ENCODE measurements around the gene ZNF580. TPM values are rescaled to one million over a fixed set of nuclear protein-coding genes. Genes with fewer than 3 reads are reported as not detected.

Gene ZNF580
- total and polyA plus RNA-seq, 9 of the 15 experiments (the other 6 are each of a cell fraction or from before 2014, with no cell fraction given) = 2.3 to 47.4 (median 6.0) TPM

DNA sequence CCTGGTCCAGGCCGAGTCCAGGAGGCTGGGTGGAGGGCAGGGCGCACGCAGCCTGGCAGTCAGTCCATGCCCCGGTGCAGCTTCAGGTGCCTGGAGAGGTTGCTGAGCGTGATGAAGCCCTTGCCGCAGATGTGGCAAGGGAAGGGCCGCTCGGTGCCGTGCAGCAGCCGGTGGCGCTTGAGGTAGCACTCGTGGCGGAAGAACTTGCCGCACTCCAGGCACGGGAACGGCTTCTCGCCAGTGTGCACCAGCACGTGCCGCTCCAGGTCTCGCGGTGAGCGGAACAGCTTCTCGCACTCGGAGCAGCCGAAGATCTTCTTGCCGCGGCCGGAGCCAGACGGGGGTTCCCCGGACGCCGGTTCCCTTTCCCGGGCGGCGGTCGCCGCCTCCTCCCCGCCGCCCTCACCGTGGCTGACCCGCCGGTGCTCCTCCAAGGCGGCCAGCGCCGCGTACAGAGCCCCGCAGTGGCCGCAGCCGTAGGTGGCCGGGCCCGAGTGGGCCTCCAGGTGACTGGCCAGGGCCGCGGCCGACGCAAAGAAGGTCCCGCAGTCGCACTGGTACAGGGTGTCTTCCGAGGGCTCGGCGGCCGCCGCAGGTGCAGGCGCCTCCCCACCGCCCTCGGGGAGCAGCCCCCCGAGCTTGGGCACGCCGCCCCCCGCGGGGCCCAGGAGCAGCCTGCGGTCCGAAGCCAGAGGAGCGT, 48.3 kb upstream of the ZNF580 start:
- BruUV-seq (replicated peaks) = no TSS peak

More for the DNA sequence above, 48.3 kb upstream of the ZNF580 start:
- no peak for ATAC-seq
- no peak overlapping the region for H2AFZ ChIP-seq (ENCODE audit: low read depth, low read length)
- H4K20me1 ChIP-seq (replicated peaks; ENCODE audit: control insufficient read depth, insufficient read depth, low read length) = no peaks in the 10 kb centered on the region
- no peak for FAIRE-seq
- intact Hi-C loops (cut with micrococcal nuclease) (no loop called here), in situ Hi-C loops (cut with MboI) (no loop called here)
- peaks cover 6 to 24% of the 10 kb centered on the region in 2 experiments; a peak in 3 of 5 replicates for H3K4me1 ChIP-seq (replicated peaks in 1 of 2; ENCODE audit: control insufficient read depth in 2 of 2, insufficient read depth in 2 of 2, low read length in 2 of 2)
- H3K79me2 ChIP-seq (ENCODE audit: control insufficient read depth, insufficient read depth, low read length) = no peaks in the 10 kb centered on the region
- no peak for TF ChIP-seq MBD2 (IDR thresholded peaks at IDR 0.05; ENCODE audit: borderline replicate concordance, low read depth)
- TF ChIP-seq, protein P1, sequence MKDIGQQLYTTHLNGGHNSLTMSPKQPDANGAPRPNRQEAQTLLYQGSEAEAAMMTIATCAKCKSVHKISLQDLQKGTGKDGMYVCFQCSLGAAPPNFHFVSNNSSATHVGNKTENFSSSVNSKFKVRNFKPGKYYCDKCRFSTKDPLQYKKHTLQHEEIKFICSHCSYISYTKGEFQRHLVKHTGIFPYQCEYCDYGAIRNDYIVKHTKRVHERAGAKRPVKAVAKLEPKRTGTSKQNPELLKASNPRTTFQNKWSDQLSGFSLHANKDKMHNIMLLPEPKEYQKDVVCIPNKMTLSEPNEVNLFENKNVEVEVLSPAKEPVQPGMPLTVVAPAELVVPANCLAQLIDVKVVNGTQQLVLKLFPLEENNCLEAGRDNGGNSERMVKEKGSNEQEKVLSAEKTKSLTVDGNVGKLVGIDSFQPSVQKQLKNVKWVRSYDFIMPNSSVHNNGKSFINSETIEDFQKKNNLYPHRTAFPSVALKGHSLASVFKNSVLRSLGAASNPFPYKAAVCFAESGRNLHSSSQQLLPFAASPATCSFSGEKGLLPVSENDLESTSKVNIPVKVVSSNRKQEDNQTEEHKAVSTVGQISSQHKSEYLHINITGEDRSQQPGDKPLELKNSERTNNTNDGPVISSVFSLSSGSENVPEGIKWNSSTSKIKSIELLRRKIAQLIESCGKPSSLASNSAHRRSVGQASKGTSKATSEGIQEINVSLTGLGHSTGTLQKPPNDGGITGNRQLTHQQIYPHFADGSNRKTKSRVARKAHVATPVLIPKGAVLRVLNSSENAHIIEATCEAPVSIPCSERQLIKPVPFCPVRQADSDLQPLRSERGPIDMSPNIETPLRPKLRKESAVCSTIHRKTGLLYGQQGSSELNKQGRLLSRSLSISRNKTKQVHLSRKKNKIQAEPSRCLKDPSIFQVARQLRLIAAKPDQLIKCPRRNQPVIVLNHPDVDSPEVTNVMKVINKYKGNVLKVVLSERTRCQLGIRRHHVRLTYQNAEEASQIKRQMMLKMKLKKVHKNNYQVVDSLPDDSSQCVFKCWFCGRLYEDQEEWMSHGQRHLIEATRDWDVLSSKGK (CRISPR knock-in tag; IDR thresholded peaks at IDR 0.05) = no peak
- TF ChIP-seq RBFOX2 (IDR thresholded peaks at IDR 0.05; ENCODE audit: low read depth, low read length) = no peak
- no peak for TF ChIP-seq MECOM (CRISPR knock-in tag; IDR thresholded peaks at IDR 0.05)
- TF ChIP-seq PHF8 (IDR thresholded peaks at IDR 0.05; ENCODE audit: borderline replicate concordance, low read length) = no peak
- TF ChIP-seq POLR2G (IDR thresholded peaks at IDR 0.05; ENCODE audit: low read depth, low read length) = peak; percentile 42
- no peak for TF ChIP-seq ZZZ3 (IDR thresholded peaks at IDR 0.05)
- no peak for TF ChIP-seq HDAC2 (IDR thresholded peaks at IDR 0.05)
- no peak overlapping the region for H3K4me3 ChIP-seq
- H3K27ac ChIP-seq (ENCODE audit: extremely low read depth, low read depth, low read length) = no peak overlapping the region
- H3K36me3 ChIP-seq (ENCODE audit: control insufficient read depth, insufficient read depth, low read length) = peaks cover 39% of the 10 kb centered on the region; the same call in 2 of the 3 replicates
- ChIA-PET CTCF (ENCODE audit: low intra/inter-chr PET ratio) (no interaction called here), POLR2A (no interaction called here)
- no peak for DNase-seq (ENCODE audit: extremely low read depth in 1 of 4, low spot score in 3 of 4)
- H3K4me2 ChIP-seq (ENCODE audit: insufficient read depth, low read length) = no peak overlapping the region
- H3K9me3 ChIP-seq (replicated peaks; ENCODE audit: control insufficient read depth, insufficient read depth, low read depth, low read length) = peaks cover 3% of the 10 kb centered on the region; the same call in 1 of the 2 replicates
- no peak overlapping the region for H3K9ac ChIP-seq (ENCODE audit: insufficient read depth in 1 of 2, low read depth in 2 of 2, low read length in 2 of 2)
- no peaks in the 10 kb centered on the region for H3K27me3 ChIP-seq (ENCODE audit: control insufficient read depth in 2 of 2, insufficient read depth in 2 of 2, low read length in 2 of 2)
- H3K9me1 ChIP-seq (ENCODE audit: control insufficient read depth, insufficient read depth, low read length) = no peaks in the 10 kb centered on the region
- 97% methylated on average over 15 of the region's 73 CpGs for WGBS (ENCODE audit: insufficient coverage, low coverage, missing lambda C conversion rate)
